Ascending aorta (tissue), 2 donors: ENCODE results near the gene C10orf67. TPM values are rescaled to one million over a fixed set of nuclear protein-coding genes. Genes with fewer than 3 reads are reported as not detected.

ENCODE experiments used
- DNase-seq, 2 donors: peaks; one replicate each; pipeline ENCODE4 v3.0.0-alpha.2; 2019; ENCODE audit warnings: low spot score in 2 of 2
- H3K27ac ChIP-seq, 2 donors: fragments of 200-600 bp; sonication (generic); one replicate each; pipeline ENCODE4 v1.5.1; 2016 to 2017; ENCODE audit warnings: mild to moderate bottlenecking in 1 of 2
- H3K27me3 ChIP-seq: fragments of 200-600 bp; sonication (generic); one replicate; pipeline ENCODE4 v1.5.1; 2017
- H3K36me3 ChIP-seq, 2 donors: fragments of 200-600 bp; sonication (generic); one replicate each; pipeline ENCODE4 v1.5.1; 2016
- H3K4me1 ChIP-seq, 2 donors: fragments of 200-600 bp; sonication (generic); one replicate each; pipeline ENCODE4 v1.5.1; 2016 to 2017; ENCODE audit warnings: mild to moderate bottlenecking in 1 of 2
- H3K4me3 ChIP-seq, 2 donors: fragments of 200-600 bp; sonication (generic); one replicate each; pipeline ENCODE4 v1.5.1; 2016 to 2017; ENCODE audit warnings: mild to moderate bottlenecking in 1 of 2
- H3K9me3 ChIP-seq, 2 donors: fragments of 200-600 bp; sonication (generic); one replicate each; pipeline ENCODE4 v1.5.1; 2016
- CTCF ChIP-seq, 3 experiments: fragments of 200-600 bp in 2 of 3; fragments of 450-650 bp in 1 of 3; sonication (generic) in 2 of 3; IDR thresholded peaks; one replicate each; pipeline ENCODE4 v1.5.1; 2016 to 2019; ENCODE audit warnings: antibody characterized with exemption in 3 of 3, mild to moderate bottlenecking in 1 of 3, moderate library complexity in 1 of 3
- intact Hi-C: fragments of 100-400 bp; cut with DNase I; formaldehyde crosslinking; loops from one replicate; pipeline ENCODE4 v1.15.1; 2023
- total RNA-seq: library from RNA; depleted of rRNA; stranded (reverse); fragments of >200 nt; gene quantifications from one replicate; pipeline ENCODE4 v1.1.0, GENCODE V29; 2016

The C10orf67 gene
- total RNA-seq, 1 donor from 2014 or later, result not detected

DNA sequence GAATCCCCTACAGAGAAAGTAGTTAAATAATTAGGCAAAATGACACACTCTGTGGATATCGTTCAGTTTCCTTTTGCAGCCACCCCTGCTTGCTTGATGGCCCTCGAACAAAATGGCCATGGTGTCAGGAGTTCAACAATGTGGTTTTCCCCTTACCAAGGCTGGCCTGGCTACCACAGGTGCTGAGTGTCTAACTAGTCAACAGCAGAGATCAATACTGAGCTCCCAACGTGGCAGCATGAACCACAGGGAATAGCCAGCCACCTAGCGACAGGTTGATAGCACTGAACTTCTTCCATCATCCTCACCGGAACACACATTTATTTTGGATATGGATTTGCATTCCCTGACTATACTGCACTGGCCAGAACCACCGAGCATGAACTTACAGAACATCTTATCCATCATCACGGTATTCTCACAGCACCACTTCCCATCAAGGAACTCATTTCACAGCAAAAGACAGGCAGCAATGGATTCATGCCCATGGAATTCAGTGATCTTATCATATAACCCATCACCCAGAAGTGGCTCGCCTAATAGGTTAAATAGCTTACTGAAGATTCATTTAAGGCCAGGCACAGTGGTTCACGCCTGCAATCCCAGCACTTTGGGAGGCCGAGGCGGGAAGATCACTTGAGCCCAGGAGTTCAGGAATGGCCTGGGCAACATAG is 6.3 kb downstream of the C10orf67 start:
- Histone ChIP-seq H3K4me1 (no peaks in the 10 kb centered on the region), H3K9me3 (no peaks in the 10 kb centered on the region), H3K4me3 (no peak overlapping the region), H3K36me3 (no peaks in the 10 kb centered on the region), H3K27ac (no peak overlapping the region), H3K27me3 (no peaks in the 10 kb centered on the region)
- no peak for TF ChIP-seq CTCF (IDR thresholded peaks at IDR 0.05)
- intact Hi-C loops, result no loop called here
- no peak for DNase-seq

- TF ChIP-seq CTCF (IDR thresholded peaks at IDR 0.05), result no peak
- Histone ChIP-seq H3K9me3 (no peaks in the 10 kb centered on the region), H3K27ac (no peak overlapping the region), H3K4me1 (no peaks in the 10 kb centered on the region), H3K4me3 (no peak overlapping the region), H3K27me3 (no peaks in the 10 kb centered on the region), H3K36me3 (no peaks in the 10 kb centered on the region)
- intact Hi-C loops, result no loop called here
- DNase-seq, result no peak
Observed at GRCh38 chr10:23337616-23338015, 7.0 kb downstream of the C10orf67 start.

DNA sequence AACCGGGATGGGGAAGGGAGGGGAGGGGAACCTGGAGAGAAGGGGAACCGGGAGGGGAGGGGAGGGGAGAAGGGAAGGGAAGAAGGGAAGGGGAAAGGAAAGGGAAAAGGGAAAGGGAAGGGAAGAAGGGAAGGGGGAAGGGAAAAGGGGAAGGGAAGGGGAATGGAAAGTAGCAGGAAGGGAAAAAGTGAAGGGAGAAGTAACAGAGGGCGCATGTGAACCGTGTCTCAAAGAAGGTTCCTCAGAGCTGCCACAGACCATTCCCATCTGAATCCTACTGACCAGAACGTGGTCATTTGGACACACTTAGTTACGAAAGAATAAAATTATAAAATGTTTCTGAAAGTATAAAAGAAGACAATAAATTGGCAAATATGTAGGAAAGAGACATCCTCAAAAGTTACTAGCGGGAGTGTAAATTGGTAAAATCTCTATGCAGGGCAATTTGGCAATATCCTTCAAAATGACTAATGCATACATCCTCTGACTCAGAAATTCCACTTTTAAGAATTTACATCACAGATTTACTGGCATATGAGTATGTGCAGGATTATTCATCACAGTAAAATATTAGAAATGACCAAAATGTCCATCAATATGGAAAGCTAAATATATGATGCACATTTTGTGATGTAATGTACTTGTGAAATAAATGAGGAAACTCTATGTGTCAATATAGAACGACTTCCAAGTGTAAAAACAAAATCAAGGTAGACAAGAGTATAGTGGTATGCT is 12.9 kb downstream of the C10orf67 start:
- H3K4me3 ChIP-seq, result no peak overlapping the region
- H3K27ac ChIP-seq, result no peak overlapping the region
- peaks cover 0 to 7% of the 10 kb centered on the region in 2 donors for H3K9me3 ChIP-seq
- intact Hi-C loops, result no loop called here
- no peaks in the 10 kb centered on the region for H3K36me3 ChIP-seq
- no peaks in the 10 kb centered on the region for H3K27me3 ChIP-seq
- no peaks in the 10 kb centered on the region for H3K4me1 ChIP-seq
- no peak for TF ChIP-seq CTCF (IDR thresholded peaks at IDR 0.05)
- no peak for DNase-seq

- no peaks in the 10 kb centered on the region for H3K27me3 ChIP-seq
- TF ChIP-seq CTCF (IDR thresholded peaks at IDR 0.05), result no peak
- intact Hi-C loops, result no loop called here
- no peak overlapping the region for H3K4me3 ChIP-seq
- no peaks in the 10 kb centered on the region for H3K4me1 ChIP-seq
- peaks cover 0 to 7% of the 10 kb centered on the region in 2 donors for H3K9me3 ChIP-seq
- H3K27ac ChIP-seq, result no peak overlapping the region
- DNase-seq, result no peak
- H3K36me3 ChIP-seq, result no peaks in the 10 kb centered on the region
Observed at GRCh38 chr10:23330948-23331347, 13.6 kb downstream of the C10orf67 start.

DNA sequence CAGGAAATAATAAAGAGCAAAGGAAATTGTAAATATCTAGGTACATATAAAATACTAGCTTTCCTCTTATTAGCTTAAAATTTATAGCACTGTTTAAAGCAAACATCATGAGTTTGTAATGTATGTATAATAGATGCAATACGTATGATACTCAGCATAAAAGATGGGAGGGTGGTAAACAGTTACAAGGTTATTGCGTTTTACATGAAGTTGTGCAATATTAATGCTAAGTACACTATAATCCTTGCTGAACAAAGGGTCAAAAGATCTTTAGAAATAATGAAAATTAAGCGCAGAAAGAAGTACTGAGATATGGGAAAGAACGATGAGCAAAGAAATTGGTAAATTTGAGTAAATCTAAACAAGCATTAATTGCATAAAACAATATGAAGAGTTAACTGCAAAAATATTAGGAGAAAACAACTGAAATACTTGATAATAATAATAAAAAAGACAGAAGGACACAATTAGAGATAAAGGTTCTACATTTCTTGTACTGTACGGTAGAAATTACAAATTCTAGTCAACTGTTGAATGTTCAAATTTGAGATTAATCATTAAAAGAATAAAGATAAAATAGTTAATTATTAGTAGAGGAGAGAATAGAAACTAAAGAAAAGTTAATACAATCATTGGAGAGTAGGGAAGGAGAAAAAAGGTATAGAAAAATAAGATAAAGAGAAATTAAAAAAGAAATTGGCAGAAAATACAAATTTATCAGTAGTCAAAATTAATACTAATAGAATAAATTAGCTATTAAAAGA is 17.9 kb downstream of the C10orf67 start:
- H3K4me3 ChIP-seq, result no peak overlapping the region
- H3K36me3 ChIP-seq, result no peaks in the 10 kb centered on the region
- intact Hi-C loops, result no loop called here
- no peak overlapping the region for H3K27ac ChIP-seq
- DNase-seq, result no peak
- no peak for TF ChIP-seq CTCF (IDR thresholded peaks at IDR 0.05)
- no peaks in the 10 kb centered on the region for H3K27me3 ChIP-seq
- no peaks in the 10 kb centered on the region for H3K4me1 ChIP-seq
- H3K9me3 ChIP-seq, result peaks cover 0 to 7% of the 10 kb centered on the region in 2 donors
